Measurements from ENCODE around the gene KRT4. TPM values are rescaled to one million over a fixed set of nuclear protein-coding genes. Genes with fewer than 3 reads are reported as not detected.

Gene KRT4
- polyA plus RNA-seq, 3 donors: not detected

- WGBS (ENCODE audit: insufficient coverage): 93% methylated on average over 3 of the region's 5 CpGs
- Histone ChIP-seq H3K27ac (ENCODE audit: low read depth in 1 of 2, low read length in 2 of 2) (no peak overlapping the region), H3K4me1 (ENCODE audit: control insufficient read depth in 1 of 2, insufficient read depth in 2 of 2, low read length in 2 of 2) (no peaks in the 10 kb centered on the region), H3K9me3 (replicated peaks in 1 of 2; ENCODE audit: control insufficient read depth in 1 of 2, insufficient read depth in 1 of 2, low read length in 2 of 2) (peaks cover 5 to 13% of the 10 kb centered on the region in 2 donors), H3K9ac (ENCODE audit: insufficient read depth, low read length, poor library complexity, severe bottlenecking) (no peak overlapping the region), H3K27me3 (ENCODE audit: control insufficient read depth in 2 of 2, insufficient read depth in 2 of 2, low read length in 2 of 2) (no peaks in the 10 kb centered on the region), H2AFZ (ENCODE audit: insufficient read depth, low read depth, low read length, poor library complexity, severe bottlenecking) (no peak overlapping the region), H3K4me2 (replicated peaks; ENCODE audit: extremely low read depth, low read length, poor library complexity, severe bottlenecking) (no peak overlapping the region), H3K79me2 (ENCODE audit: insufficient read depth, low read length) (no peaks in the 10 kb centered on the region), H4K20me1 (ENCODE audit: insufficient read depth, low read length) (no peaks in the 10 kb centered on the region), H3K36me3 (replicated peaks in 1 of 2; ENCODE audit: control insufficient read depth in 1 of 2, insufficient read depth in 2 of 2, low read length in 2 of 2) (no peaks in the 10 kb centered on the region), H3K4me3 (replicated peaks in 1 of 3; ENCODE audit: low read depth in 2 of 3, low read length in 3 of 3) (no peak overlapping the region)
- no peak for TF ChIP-seq CTCF (IDR thresholded peaks at IDR 0.05)
- Mint-ChIP-seq H3K27me3 (ENCODE audit: low read depth in 3 of 3) (peaks cover 3 to 7% (median 7%) of the 10 kb centered on the region in 3 donors), H3K27ac (no peak overlapping the region), H3K4me3 (no peak overlapping the region), H3K36me3 (no peaks in the 10 kb centered on the region), H3K4me1 (no peaks in the 10 kb centered on the region), H3K9me3 (peaks cover 0 to 15% (median 9%) of the 10 kb centered on the region in 7 donors)
- intact Hi-C loops (cut with micrococcal nuclease): no loop called here
- no peak for DNase-seq
Observed at GRCh38 chr12:52766351-52767019, 47.4 kb downstream of the KRT4 start.

- peaks cover 3 to 7% (median 7%) of the 10 kb centered on the region in 3 donors for H3K27me3 Mint-ChIP-seq (ENCODE audit: low read depth in 3 of 3)
- 100% methylated on average over 1 of the region's 1 CpG for WGBS (ENCODE audit: insufficient coverage)
- no peaks in the 10 kb centered on the region for H3K4me1 Mint-ChIP-seq
- H3K4me3 Mint-ChIP-seq: no peak overlapping the region
- H3K79me2 ChIP-seq (ENCODE audit: insufficient read depth, low read length): no peaks in the 10 kb centered on the region
- no peak for DNase-seq
- no peak overlapping the region for H2AFZ ChIP-seq (ENCODE audit: insufficient read depth, low read depth, low read length, poor library complexity, severe bottlenecking)
- H3K9me3 Mint-ChIP-seq: peaks cover 3 to 23% (median 16%) of the 10 kb centered on the region in 7 donors
- intact Hi-C loops (cut with micrococcal nuclease): no loop called here
- no peak overlapping the region for H3K4me2 ChIP-seq (replicated peaks; ENCODE audit: extremely low read depth, low read length, poor library complexity, severe bottlenecking)
- peaks cover 13 to 21% of the 10 kb centered on the region in 2 donors for H3K9me3 ChIP-seq (replicated peaks in 1 of 2; ENCODE audit: control insufficient read depth in 1 of 2, insufficient read depth in 1 of 2, low read length in 2 of 2)
- no peaks in the 10 kb centered on the region for H3K4me1 ChIP-seq (ENCODE audit: control insufficient read depth in 1 of 2, insufficient read depth in 2 of 2, low read length in 2 of 2)
- TF ChIP-seq CTCF (IDR thresholded peaks at IDR 0.05): no peak
- H3K36me3 ChIP-seq (replicated peaks in 1 of 2; ENCODE audit: control insufficient read depth in 1 of 2, insufficient read depth in 2 of 2, low read length in 2 of 2): no peaks in the 10 kb centered on the region
- no peak overlapping the region for H3K9ac ChIP-seq (ENCODE audit: insufficient read depth, low read length, poor library complexity, severe bottlenecking)
- H4K20me1 ChIP-seq (ENCODE audit: insufficient read depth, low read length): no peaks in the 10 kb centered on the region
- no peaks in the 10 kb centered on the region for H3K27me3 ChIP-seq (ENCODE audit: control insufficient read depth in 2 of 2, insufficient read depth in 2 of 2, low read length in 2 of 2)
- H3K27ac ChIP-seq (ENCODE audit: low read depth in 1 of 2, low read length in 2 of 2): no peak overlapping the region
- H3K4me3 ChIP-seq (replicated peaks in 1 of 3; ENCODE audit: low read depth in 2 of 3, low read length in 3 of 3): no peak overlapping the region
- no peaks in the 10 kb centered on the region for H3K36me3 Mint-ChIP-seq
- no peak overlapping the region for H3K27ac Mint-ChIP-seq
Observed at GRCh38 chr12:52765702-52766101, 48.2 kb downstream of the KRT4 start.

Measured in CD14-positive monocyte (primary cell).